ENCODE results near the gene FAM234A.
A peak's percentile ranks its signal among the peaks of the same experiment; 100 is the strongest.

The FAM234A gene

DNA sequence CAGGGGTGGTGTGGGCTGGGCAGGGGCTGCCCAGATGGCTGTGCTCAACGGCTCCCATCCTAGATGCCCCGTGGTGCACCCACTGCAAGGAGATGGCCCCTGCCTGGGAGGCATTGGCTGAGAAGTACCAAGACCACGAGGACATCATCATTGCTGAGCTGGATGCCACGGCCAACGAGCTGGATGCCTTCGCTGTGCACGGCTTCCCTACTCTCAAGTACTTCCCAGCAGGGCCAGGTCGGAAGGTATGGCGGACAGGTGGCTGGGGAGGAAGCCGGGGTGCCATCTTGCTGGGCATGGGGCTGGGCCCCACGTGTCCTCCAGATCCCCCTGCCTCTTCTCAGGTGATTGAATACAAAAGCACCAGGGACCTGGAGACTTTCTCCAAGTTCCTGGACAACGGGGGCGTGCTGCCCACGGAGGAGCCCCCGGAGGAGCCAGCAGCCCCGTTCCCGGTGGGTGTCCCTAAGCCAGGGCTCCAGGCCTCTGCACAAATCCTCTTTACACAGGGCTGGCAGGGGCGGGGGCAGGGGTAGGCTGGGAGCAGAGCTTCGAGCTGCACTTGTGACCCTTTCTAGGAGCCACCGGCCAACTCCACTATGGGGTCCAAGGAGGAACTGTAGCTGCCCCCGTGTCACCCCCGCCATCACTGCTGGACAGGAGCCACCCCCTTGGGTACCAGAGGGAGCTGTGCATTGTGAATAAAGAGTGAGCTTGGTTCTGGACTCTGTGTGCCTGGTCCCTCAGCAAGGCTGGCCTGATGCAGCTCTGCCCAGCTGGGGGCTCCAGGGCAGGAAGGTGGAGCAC lies 52.1 kb downstream of the FAM234A start:
- DNase-seq = peak; percentile 67
- H3K9me3 ChIP-seq (ENCODE audit: severe bottlenecking) = no peaks in the 10 kb centered on the region
- TF ChIP-seq, protein P1, sequence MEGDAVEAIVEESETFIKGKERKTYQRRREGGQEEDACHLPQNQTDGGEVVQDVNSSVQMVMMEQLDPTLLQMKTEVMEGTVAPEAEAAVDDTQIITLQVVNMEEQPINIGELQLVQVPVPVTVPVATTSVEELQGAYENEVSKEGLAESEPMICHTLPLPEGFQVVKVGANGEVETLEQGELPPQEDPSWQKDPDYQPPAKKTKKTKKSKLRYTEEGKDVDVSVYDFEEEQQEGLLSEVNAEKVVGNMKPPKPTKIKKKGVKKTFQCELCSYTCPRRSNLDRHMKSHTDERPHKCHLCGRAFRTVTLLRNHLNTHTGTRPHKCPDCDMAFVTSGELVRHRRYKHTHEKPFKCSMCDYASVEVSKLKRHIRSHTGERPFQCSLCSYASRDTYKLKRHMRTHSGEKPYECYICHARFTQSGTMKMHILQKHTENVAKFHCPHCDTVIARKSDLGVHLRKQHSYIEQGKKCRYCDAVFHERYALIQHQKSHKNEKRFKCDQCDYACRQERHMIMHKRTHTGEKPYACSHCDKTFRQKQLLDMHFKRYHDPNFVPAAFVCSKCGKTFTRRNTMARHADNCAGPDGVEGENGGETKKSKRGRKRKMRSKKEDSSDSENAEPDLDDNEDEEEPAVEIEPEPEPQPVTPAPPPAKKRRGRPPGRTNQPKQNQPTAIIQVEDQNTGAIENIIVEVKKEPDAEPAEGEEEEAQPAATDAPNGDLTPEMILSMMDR (IDR thresholded peaks at IDR 0.05; ENCODE audit: low read depth, low read length) = no peak
- peaks cover 34% of the 10 kb centered on the region for H3K36me3 ChIP-seq
- H3K4me3 ChIP-seq (ENCODE audit: low read depth, low read length) = no peak overlapping the region
- H3K27ac ChIP-seq = peak overlapping the region; percentile 43
- H3K27me3 ChIP-seq (ENCODE audit: insufficient read depth, low read depth, severe bottlenecking) = no peaks in the 10 kb centered on the region

- TF ChIP-seq, protein P1 (IDR thresholded peaks at IDR 0.05; ENCODE audit: low read depth, low read length) = 0 out of 2 replicates have a peak, but pooled peaks have one; percentile 7
- Histone ChIP-seq H3K27ac (peak overlapping the region; percentile 43), H3K27me3 (ENCODE audit: insufficient read depth, low read depth, severe bottlenecking) (no peaks in the 10 kb centered on the region), H3K36me3 (peaks cover 39% of the 10 kb centered on the region), H3K4me3 (ENCODE audit: low read depth, low read length) (no peak overlapping the region), H3K9me3 (ENCODE audit: severe bottlenecking) (no peaks in the 10 kb centered on the region)
- peak; percentile 42 for DNase-seq
These were observed 52.7 kb downstream of the FAM234A start for GRCh38 chr16:287298-287811.

- DNase-seq = no peak
- Histone ChIP-seq H3K36me3 (peaks cover 45% of the 10 kb centered on the region), H3K27ac (no peak overlapping the region), H3K4me3 (ENCODE audit: low read depth, low read length) (no peak overlapping the region), H3K9me3 (ENCODE audit: severe bottlenecking) (no peaks in the 10 kb centered on the region), H3K27me3 (ENCODE audit: insufficient read depth, low read depth, severe bottlenecking) (no peaks in the 10 kb centered on the region)
- TF ChIP-seq, protein P1 (IDR thresholded peaks at IDR 0.05; ENCODE audit: low read depth, low read length) = no peak
These were observed 53.6 kb downstream of the FAM234A start for GRCh38 chr16:287981-288920.

GRCh38 chr16:289395-289997 lies 54.9 kb downstream of the FAM234A start:
- Histone ChIP-seq H3K27ac (no peak overlapping the region), H3K4me3 (ENCODE audit: low read depth, low read length) (no peak overlapping the region), H3K27me3 (ENCODE audit: insufficient read depth, low read depth, severe bottlenecking) (no peaks in the 10 kb centered on the region), H3K9me3 (ENCODE audit: severe bottlenecking) (no peaks in the 10 kb centered on the region), H3K36me3 (peaks cover 50% of the 10 kb centered on the region)
- DNase-seq = no peak
- TF ChIP-seq, protein P1 (IDR thresholded peaks at IDR 0.05; ENCODE audit: low read depth, low read length) = no peak

DNA sequence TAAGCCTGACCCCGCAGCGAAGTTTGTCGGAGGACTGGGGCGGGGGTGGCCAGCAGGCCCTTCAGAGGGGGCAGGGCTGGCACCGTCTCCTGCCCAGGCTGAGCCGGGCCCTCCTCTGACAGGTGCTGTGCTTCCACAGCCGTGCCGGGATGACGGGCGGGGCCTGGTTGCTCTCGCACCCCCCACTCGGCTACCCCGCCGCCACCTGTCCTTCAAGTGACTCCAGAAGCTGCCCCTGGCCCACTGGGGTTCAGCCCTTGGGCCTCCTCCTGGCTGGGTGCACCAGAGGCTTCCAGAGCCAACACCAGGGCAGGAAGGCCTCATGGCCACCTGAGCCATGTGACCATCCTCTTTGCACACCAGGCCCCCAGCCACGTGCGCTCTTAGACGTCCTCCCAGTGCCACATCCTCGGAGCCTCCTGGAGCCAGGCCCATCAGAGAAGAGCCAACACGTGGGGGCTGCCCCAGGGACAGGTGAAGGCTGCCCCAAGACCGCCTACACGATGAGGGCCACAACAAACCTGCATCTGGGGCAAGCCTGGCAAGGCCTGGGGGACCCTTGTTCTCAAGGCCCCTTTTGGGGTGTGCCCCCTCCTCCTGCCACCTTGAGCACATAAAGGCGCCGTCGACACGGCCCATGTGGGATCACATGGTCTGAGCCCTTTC lies 55.5 kb downstream of the FAM234A start:
- no peaks in the 10 kb centered on the region for H3K27me3 ChIP-seq (ENCODE audit: insufficient read depth, low read depth, severe bottlenecking)
- H3K36me3 ChIP-seq = peaks cover 50% of the 10 kb centered on the region
- TF ChIP-seq, protein P1 (IDR thresholded peaks at IDR 0.05; ENCODE audit: low read depth, low read length) = no peak
- H3K9me3 ChIP-seq (ENCODE audit: severe bottlenecking) = no peaks in the 10 kb centered on the region
- no peak overlapping the region for H3K27ac ChIP-seq
- no peak for DNase-seq
- no peak overlapping the region for H3K4me3 ChIP-seq (ENCODE audit: low read depth, low read length)

Measured in WERI-Rb-1 (cell line).